Measurements from ENCODE around the gene SPACDR.

DNA sequence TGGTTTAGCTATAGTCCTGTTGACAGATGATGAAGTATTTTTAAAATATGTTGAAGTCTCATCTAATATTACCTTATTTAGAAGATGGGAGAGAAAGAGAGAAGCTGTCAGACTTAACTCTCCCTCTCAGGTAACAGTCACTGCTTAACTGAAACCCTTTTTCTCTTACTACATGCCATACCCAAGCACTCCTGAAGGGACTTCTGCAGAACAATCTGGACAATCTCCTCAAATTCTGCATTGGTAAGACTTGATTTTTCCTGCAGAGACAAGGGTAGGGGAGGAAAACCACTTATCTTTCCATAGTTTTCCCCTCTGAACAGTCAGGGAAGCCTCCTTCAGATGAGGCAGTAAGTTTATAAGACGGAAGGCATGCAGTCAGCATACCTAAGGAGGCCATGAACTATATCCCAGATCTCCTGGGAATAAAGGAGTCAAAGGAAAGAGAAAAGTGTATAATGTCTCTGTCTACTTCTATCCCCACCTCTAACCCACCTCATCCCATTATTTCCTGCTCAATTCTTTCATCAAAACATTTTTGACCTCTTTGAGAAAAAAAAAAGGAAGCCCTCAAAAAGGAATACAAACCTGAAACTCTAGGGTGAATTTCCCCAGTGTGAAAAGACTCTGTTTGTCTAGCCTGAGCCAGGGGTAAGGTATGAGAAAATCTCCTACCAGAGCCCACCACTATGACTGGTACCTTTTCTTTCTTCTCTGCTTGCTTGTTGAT, 45.0 kb downstream of the SPACDR start:
- TF ChIP-seq, protein P1, sequence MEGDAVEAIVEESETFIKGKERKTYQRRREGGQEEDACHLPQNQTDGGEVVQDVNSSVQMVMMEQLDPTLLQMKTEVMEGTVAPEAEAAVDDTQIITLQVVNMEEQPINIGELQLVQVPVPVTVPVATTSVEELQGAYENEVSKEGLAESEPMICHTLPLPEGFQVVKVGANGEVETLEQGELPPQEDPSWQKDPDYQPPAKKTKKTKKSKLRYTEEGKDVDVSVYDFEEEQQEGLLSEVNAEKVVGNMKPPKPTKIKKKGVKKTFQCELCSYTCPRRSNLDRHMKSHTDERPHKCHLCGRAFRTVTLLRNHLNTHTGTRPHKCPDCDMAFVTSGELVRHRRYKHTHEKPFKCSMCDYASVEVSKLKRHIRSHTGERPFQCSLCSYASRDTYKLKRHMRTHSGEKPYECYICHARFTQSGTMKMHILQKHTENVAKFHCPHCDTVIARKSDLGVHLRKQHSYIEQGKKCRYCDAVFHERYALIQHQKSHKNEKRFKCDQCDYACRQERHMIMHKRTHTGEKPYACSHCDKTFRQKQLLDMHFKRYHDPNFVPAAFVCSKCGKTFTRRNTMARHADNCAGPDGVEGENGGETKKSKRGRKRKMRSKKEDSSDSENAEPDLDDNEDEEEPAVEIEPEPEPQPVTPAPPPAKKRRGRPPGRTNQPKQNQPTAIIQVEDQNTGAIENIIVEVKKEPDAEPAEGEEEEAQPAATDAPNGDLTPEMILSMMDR (IDR thresholded peaks at IDR 0.05; ENCODE audit: insufficient read depth, low read depth, low read length), result no peak
- TF ChIP-seq EZH2 (IDR thresholded peaks at IDR 0.05; ENCODE audit: insufficient read depth, low read length), result no peak
